T-cell (primary cell): ENCODE results near the gene MYO16. TPM values are rescaled to one million over a fixed set of nuclear protein-coding genes. Genes with fewer than 3 reads are reported as not detected.
"Not testable (repeated sequence)": the region's sequence is repeated elsewhere in the genome, so short reads cannot be mapped to it uniquely, and the experiment has no call there.

Experiments
- ATAC-seq, 4 experiments: fragments of 200-7000 bp in 3 of 4; fragments of 150-1000 bp in 1 of 4; cut with Tn5 transposase; replicated peaks in 1 of 4; 1 replicate in 3 of 4; 2 replicates in 1 of 4; pipeline ENCODE4 v1.10.0; 2021; ENCODE audit warnings: moderate library complexity in 3 of 4, mild to moderate bottlenecking in 2 of 4, moderate number of reproducible peaks in 1 of 4
- CTCF ChIA-PET, 2 donors: fragments of 300-600 bp; sonication (Branson Sonifier 250); formaldehyde crosslinking; loops; one replicate each; lab custom pipeline; 2022; ENCODE audit warnings: antibody characterized with exemption in 2 of 2; lab: Charles Lee
- POLR2A ChIA-PET, 2 donors: fragments of 300-600 bp; sonication (Branson Sonifier 250); formaldehyde crosslinking; loops; one replicate each; lab custom pipeline; 2022; ENCODE audit warnings: antibody characterized with exemption in 2 of 2; lab: Charles Lee
- DNase-seq, 35 experiments: peaks; one replicate each; pipeline versions ENCODE4 v3.0.0 to v3.0.0-alpha.2; 2013 to 2023
- H3K27ac ChIP-seq: one replicate; pipeline ENCODE4 v1.5.1; 2013; ENCODE audit warnings: low read length
- H3K27me3 ChIP-seq, 2 experiments: replicated peaks in 1 of 2; 1 replicate in 1 of 2; 2 replicates in 1 of 2; pipeline versions ENCODE4 v1.6.1 to v1.7.0; 2013; ENCODE audit warnings: low read length in 1 of 2, mixed read lengths in 1 of 2; ENCODE audit not compliant: control insufficient read depth in 2 of 2, insufficient read depth in 2 of 2; ENCODE audit errors: extremely low read depth in 1 of 2
- H3K36me3 ChIP-seq, 2 donors: 1 replicate in 1 of 2; 2 replicates in 1 of 2; pipeline versions ENCODE4 v1.6.1 to v1.7.0; 2013; ENCODE audit warnings: low read length in 1 of 2; ENCODE audit not compliant: control insufficient read depth in 2 of 2, insufficient read depth in 1 of 2; ENCODE audit errors: extremely low read depth in 1 of 2
- H3K4me1 ChIP-seq, 2 experiments: 1 replicate in 1 of 2; 2 replicates in 1 of 2; pipeline versions ENCODE4 v1.6.1 to v1.7.0; 2013; ENCODE audit warnings: low read length in 2 of 2, mixed read lengths in 1 of 2; ENCODE audit not compliant: insufficient read depth in 2 of 2, control insufficient read depth in 1 of 2; ENCODE audit errors: extremely low read depth in 1 of 2
- H3K4me3 ChIP-seq, 2 donors: 1 replicate in 1 of 2; 2 replicates in 1 of 2; pipeline versions ENCODE4 v1.5.1 to v1.7.0; 2013; ENCODE audit warnings: mild to moderate bottlenecking in 2 of 2, low read length in 1 of 2, moderate library complexity in 1 of 2; ENCODE audit not compliant: control insufficient read depth in 1 of 2; ENCODE audit errors: extremely low read depth in 1 of 2
- H3K9me3 ChIP-seq: 2 replicates; pipeline ENCODE4 v1.7.0; 2013
- H3K27ac Mint-ChIP-seq, 2 donors: one replicate each; pipeline ENCODE4 v1.8.0; 2020 to 2021; ENCODE audit warnings: mild to moderate bottlenecking in 2 of 2, mixed read lengths in 2 of 2
- H3K27me3 Mint-ChIP-seq, 2 donors: one replicate each; pipeline ENCODE4 v1.8.0; 2021 to 2022; ENCODE audit warnings: mixed read lengths in 2 of 2
- H3K36me3 Mint-ChIP-seq: one replicate; pipeline ENCODE4 v1.8.0; 2021; ENCODE audit warnings: mixed read lengths
- H3K4me1 Mint-ChIP-seq, 3 donors: one replicate each; pipeline ENCODE4 v1.8.0; 2020 to 2022; ENCODE audit warnings: mixed read lengths in 3 of 3, mild to moderate bottlenecking in 1 of 3
- H3K4me3 Mint-ChIP-seq, 3 donors: one replicate each; pipeline ENCODE4 v1.8.0; 2020 to 2022; ENCODE audit warnings: mild to moderate bottlenecking in 3 of 3, mixed read lengths in 3 of 3, moderate library complexity in 3 of 3
- H3K9me3 Mint-ChIP-seq, 3 donors: one replicate each; pipeline ENCODE4 v1.8.0; 2020 to 2022; ENCODE audit warnings: mixed read lengths in 3 of 3
- WGBS: methylation state at CpG from one replicate; pipeline ENCODE4 v1.1.5; 2013; ENCODE audit warnings: missing lambda C conversion rate; ENCODE audit not compliant: insufficient coverage; 5-methylcytosine and 5-hydroxymethylcytosine counted together
- total RNA-seq, 35 experiments: library from RNA in 6 of 35; stranded (reverse) in 6 of 35; fragments of 120-200 nt in 1 of 35; gene quantifications; one replicate each; pipeline versions ENCODE4 v1.2.1 to v1.2.4 and lab custom pipeline; 2013 to 2026

The MYO16 gene
- total RNA-seq, 5 donors from 2014 or later (not counting 1 experiment from before 2014, with no cell fraction given): 0.20 to 2.0 (median 1.1) TPM

- H3K36me3 Mint-ChIP-seq: no peaks in the 10 kb centered on the region
Measured at GRCh38 chr13:109091249-109091648, 461.8 kb downstream of the MYO16 start.

DNA sequence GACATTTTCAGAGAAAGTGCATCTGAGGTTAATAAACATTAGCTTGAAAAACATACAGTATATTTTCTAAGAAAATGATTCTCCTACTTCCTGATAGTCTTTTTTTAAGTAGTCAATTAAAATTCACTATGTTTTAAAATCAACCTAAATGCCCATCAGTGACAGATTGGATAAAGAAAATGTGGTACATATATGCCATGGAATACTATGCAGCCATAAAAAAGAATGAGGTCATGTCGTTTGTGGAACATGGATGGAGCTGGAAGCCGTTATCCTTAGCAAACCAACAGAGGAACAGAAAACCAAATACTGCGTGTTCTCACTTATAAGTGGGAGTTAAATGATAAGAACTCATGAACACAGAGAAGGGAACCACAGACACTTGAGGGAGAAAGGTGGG lies 462.8 kb downstream of the MYO16 start:
- not testable (repeated sequence) for H3K4me1 Mint-ChIP-seq

More at GRCh38 chr13:109091249-109091648, 461.8 kb downstream of the MYO16 start:
- H3K27ac Mint-ChIP-seq: no peak overlapping the region
- CTCF ChIA-PET: no interaction called here
- no peak overlapping the region for H3K4me3 Mint-ChIP-seq
- 96% methylated on average over 4 of the region's 7 CpGs for WGBS
- no peak overlapping the region for H3K27ac ChIP-seq
- no peaks in the 10 kb centered on the region for H3K27me3 ChIP-seq
- ATAC-seq (no peak), DNase-seq (no peak)
- peaks cover 3 to 6% of the 10 kb centered on the region in 2 donors for H3K27me3 Mint-ChIP-seq
- no peaks in the 10 kb centered on the region for H3K36me3 ChIP-seq
- no peaks in the 10 kb centered on the region for H3K4me1 ChIP-seq
- peaks cover 3 to 9% (median 3%) of the 10 kb centered on the region in 3 donors for H3K9me3 Mint-ChIP-seq
- POLR2A ChIA-PET: no interaction called here
- H3K9me3 ChIP-seq: no peaks in the 10 kb centered on the region
- no peaks in the 10 kb centered on the region for H3K4me1 Mint-ChIP-seq
- H3K4me3 ChIP-seq: no peak overlapping the region

DNA sequence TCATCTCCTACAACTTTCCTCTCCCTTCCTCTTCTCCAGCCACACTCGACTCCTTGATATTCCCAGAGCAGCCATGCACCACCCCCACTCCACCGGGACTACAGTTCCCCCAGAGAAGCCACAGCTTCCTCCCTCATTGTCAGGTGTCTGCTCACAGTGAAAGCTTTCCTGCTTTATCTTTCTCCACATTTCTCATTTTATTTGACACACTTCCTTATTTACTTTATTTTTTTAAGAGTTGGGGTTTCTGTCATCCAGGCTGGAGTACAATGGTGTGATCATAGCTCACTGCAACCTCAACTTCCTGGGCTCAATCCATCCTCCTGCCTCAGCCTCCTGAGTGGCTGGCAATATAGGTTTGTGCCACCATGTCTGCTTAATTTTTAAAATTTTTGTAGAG lies 464.6 kb downstream of the MYO16 start:
- POLR2A ChIA-PET: no interaction called here
- H3K9me3 ChIP-seq: no peaks in the 10 kb centered on the region
- CTCF ChIA-PET: interaction anchor here in 1 of 2 donors (0.7 kb wide), 1 partner anchor 841 kb away, joined by 3 read pairs; no protein-coding TSS in a partner anchor
- no peaks in the 10 kb centered on the region for H3K4me1 Mint-ChIP-seq
- WGBS: 7% methylated on average over 2 of the region's 2 CpGs
- ATAC-seq (no peak), DNase-seq (no peak)
- peaks cover 3 to 9% (median 3%) of the 10 kb centered on the region in 3 donors for H3K9me3 Mint-ChIP-seq
- H3K4me3 ChIP-seq: no peak overlapping the region
- no peaks in the 10 kb centered on the region for H3K27me3 ChIP-seq
- H3K27ac Mint-ChIP-seq: no peak overlapping the region
- H3K36me3 Mint-ChIP-seq: no peaks in the 10 kb centered on the region
- no peaks in the 10 kb centered on the region for H3K36me3 ChIP-seq
- H3K27ac ChIP-seq: no peak overlapping the region
- peaks cover 3 to 6% of the 10 kb centered on the region in 2 donors for H3K27me3 Mint-ChIP-seq
- no peaks in the 10 kb centered on the region for H3K4me1 ChIP-seq
- H3K4me3 Mint-ChIP-seq: no peak overlapping the region

More for the DNA sequence above, 462.8 kb downstream of the MYO16 start:
- H3K36me3 ChIP-seq, H3K4me3 Mint-ChIP-seq, POLR2A ChIA-PET, DNase-seq, H3K4me1 ChIP-seq, H3K27ac ChIP-seq, H3K9me3 Mint-ChIP-seq, H3K27me3 Mint-ChIP-seq, H3K36me3 Mint-ChIP-seq, H3K4me3 ChIP-seq, ATAC-seq, CTCF ChIA-PET, H3K27me3 ChIP-seq, H3K9me3 ChIP-seq, H3K27ac Mint-ChIP-seq: not testable (repeated sequence)
- 60% methylated on average over 1 of the region's 3 CpGs for WGBS

- H3K36me3 Mint-ChIP-seq: no peaks in the 10 kb centered on the region
- H3K4me1 ChIP-seq: no peaks in the 10 kb centered on the region
- ChIA-PET CTCF (no interaction called here), POLR2A (no interaction called here)
- peaks cover 3 to 9% (median 3%) of the 10 kb centered on the region in 3 donors for H3K9me3 Mint-ChIP-seq
- H3K4me1 Mint-ChIP-seq: no peaks in the 10 kb centered on the region
- ATAC-seq (no peak), DNase-seq (no peak)
- no peak overlapping the region for H3K27ac ChIP-seq
- 77% methylated on average over 4 of the region's 6 CpGs for WGBS
- H3K27ac Mint-ChIP-seq: no peak overlapping the region
- peaks cover 3 to 6% of the 10 kb centered on the region in 2 donors for H3K27me3 Mint-ChIP-seq
- H3K36me3 ChIP-seq: no peaks in the 10 kb centered on the region
- H3K27me3 ChIP-seq: no peaks in the 10 kb centered on the region
- H3K4me3 ChIP-seq: no peak overlapping the region
- no peaks in the 10 kb centered on the region for H3K9me3 ChIP-seq
- no peak overlapping the region for H3K4me3 Mint-ChIP-seq
Measured at GRCh38 chr13:109095126-109095525, 465.7 kb downstream of the MYO16 start.

- H3K27ac Mint-ChIP-seq: no peak overlapping the region
- Histone ChIP-seq H3K4me1 (no peaks in the 10 kb centered on the region), H3K4me3 (no peak overlapping the region), H3K9me3 (no peaks in the 10 kb centered on the region), H3K36me3 (no peaks in the 10 kb centered on the region), H3K27ac (no peak overlapping the region), H3K27me3 (no peaks in the 10 kb centered on the region)
- H3K9me3 Mint-ChIP-seq: peaks cover 3 to 9% (median 3%) of the 10 kb centered on the region in 3 donors
- DNase-seq: no peak
- H3K36me3 Mint-ChIP-seq: no peaks in the 10 kb centered on the region
- H3K4me1 Mint-ChIP-seq: no peaks in the 10 kb centered on the region
- H3K27me3 Mint-ChIP-seq: peaks cover 3 to 6% of the 10 kb centered on the region in 2 donors
- POLR2A ChIA-PET: no interaction called here
- 75% methylated on average over 4 of the region's 6 CpGs for WGBS
- H3K4me3 Mint-ChIP-seq: no peak overlapping the region
- CTCF ChIA-PET: no interaction called here
- ATAC-seq: no peak
Measured at GRCh38 chr13:109096101-109096500, 466.7 kb downstream of the MYO16 start.

GRCh38 chr13:109100705-109101304 lies 471.4 kb downstream of the MYO16 start:
- no peak overlapping the region for H3K27ac ChIP-seq
- no peaks in the 10 kb centered on the region for H3K36me3 Mint-ChIP-seq
- no peak overlapping the region for H3K4me3 Mint-ChIP-seq
- no peak overlapping the region for H3K27ac Mint-ChIP-seq
- H3K4me3 ChIP-seq: no peak overlapping the region
- H3K4me1 ChIP-seq: no peaks in the 10 kb centered on the region
- no peak for DNase-seq
- peaks cover 0 to 4% of the 10 kb centered on the region in 2 experiments for H3K27me3 ChIP-seq
- ChIA-PET CTCF (no interaction called here), POLR2A (no interaction called here)
- H3K9me3 Mint-ChIP-seq: no peaks in the 10 kb centered on the region
- no peak for ATAC-seq
- H3K27me3 Mint-ChIP-seq: peaks cover 3 to 4% of the 10 kb centered on the region in 2 donors
- 80% methylated on average over 4 of the region's 8 CpGs for WGBS
- no peaks in the 10 kb centered on the region for H3K4me1 Mint-ChIP-seq
- H3K36me3 ChIP-seq: no peaks in the 10 kb centered on the region
- H3K9me3 ChIP-seq: no peaks in the 10 kb centered on the region
